ENCODE results near the gene SCUBE1.
A peak's percentile ranks its signal among the peaks of the same experiment; 100 is the strongest.

The SCUBE1 gene

GRCh38 chr22:43169310-43170130 is 173.7 kb downstream of the SCUBE1 start:
- no peak for DNase-seq

GRCh38 chr22:43168471-43169309 is 174.5 kb downstream of the SCUBE1 start:
- DNase-seq: no peak

DNA sequence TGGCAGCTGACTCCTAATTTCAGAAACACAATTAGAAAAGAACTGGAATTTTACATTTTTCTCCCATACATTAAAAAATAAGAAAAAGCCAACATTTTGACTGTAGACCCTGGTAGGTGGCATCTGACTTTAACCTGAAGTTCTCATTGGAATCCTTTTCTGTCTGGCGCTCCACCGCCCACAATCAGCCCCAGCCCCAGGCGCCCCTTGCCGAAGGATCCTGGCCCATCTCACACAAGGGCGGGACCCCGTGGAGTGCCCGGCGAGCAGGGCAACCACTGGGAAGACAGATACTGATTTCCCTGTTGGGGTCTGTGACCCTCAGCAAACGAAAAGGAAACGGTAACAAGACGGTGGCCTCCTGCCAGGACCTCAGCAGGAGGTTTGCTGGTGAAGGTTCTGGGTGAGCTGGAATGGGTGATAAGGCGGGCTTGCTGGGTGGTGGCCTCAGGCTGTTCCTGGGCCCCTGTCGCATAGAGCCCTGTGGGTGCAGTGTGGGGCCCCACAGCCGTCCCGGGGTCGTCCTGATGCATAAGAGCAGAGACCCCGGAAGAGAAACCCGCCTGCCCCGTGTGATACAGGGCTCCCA is 176.1 kb downstream of the SCUBE1 start:
- no peak for DNase-seq

GRCh38 chr22:43166132-43166930 is 176.8 kb downstream of the SCUBE1 start:
- no peak for DNase-seq

- DNase-seq: no peak
These were observed 178.5 kb downstream of the SCUBE1 start for GRCh38 chr22:43164636-43165035.

DNA sequence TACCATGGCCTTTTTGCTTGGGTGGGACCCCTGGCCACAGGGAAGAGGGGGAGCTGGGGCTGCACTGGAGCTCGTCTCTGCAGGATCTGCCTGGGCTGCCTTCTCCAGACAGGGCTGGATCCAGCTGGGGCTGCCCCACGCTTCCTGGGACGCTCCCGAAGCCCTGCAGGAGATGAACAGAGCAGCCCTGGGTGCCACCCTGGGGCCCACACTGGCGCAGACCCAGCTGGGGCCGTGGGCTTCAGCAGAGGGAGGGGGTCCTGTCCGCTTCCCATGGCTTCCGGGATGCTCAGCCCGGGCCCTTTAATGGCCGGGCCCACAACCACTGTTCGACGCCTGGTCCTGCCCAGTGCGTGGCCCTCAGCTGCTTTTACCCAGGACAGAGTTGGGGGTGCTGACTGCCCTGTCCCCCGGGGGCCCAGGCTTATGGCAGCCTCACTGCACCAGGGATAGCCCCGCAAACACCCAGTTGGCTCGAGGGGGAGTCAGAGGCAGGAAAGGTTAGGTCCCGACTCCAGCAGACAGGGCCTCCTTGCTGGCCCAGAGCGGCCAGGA is 179.9 kb downstream of the SCUBE1 start:
- DNase-seq: no peak

GRCh38 chr22:43162412-43163150 is 180.6 kb downstream of the SCUBE1 start:
- no peak for DNase-seq

- no peak for DNase-seq
These were observed 182.6 kb downstream of the SCUBE1 start for GRCh38 chr22:43160497-43161126.

DNA sequence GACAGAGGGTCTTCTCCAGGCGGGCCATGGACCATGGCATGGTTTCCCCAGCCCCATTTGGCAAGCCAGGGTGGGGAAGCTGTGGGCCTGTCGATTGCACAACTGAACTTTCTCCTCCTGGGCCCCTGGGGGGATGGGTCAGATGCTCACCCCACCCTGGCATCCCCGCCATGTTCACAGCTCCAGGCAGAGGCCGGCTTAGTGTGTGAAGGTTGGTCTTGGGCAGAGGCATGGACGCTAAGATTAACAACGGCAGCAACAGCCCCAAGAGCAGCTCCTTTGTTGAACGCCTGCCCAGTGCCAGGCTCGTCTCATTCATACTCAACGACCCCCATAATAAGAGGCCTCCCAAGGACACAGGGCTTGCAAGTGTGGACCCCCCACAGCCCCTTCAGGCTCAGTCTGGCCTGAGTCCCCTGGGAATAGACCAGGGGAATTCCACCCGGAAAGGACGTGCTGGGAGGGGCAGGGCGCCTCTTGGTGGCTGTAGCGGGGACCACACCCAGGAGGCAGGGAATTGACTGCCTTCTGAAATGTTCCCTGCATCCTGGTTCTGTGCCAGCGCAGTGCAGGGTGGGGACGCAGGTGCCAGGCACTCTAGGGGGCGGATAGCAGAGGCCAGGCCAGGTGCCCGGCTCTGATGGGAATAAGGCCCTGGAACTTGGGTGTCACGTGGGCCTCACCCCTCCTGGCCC is 183.5 kb downstream of the SCUBE1 start:
- no peak for DNase-seq

DNA sequence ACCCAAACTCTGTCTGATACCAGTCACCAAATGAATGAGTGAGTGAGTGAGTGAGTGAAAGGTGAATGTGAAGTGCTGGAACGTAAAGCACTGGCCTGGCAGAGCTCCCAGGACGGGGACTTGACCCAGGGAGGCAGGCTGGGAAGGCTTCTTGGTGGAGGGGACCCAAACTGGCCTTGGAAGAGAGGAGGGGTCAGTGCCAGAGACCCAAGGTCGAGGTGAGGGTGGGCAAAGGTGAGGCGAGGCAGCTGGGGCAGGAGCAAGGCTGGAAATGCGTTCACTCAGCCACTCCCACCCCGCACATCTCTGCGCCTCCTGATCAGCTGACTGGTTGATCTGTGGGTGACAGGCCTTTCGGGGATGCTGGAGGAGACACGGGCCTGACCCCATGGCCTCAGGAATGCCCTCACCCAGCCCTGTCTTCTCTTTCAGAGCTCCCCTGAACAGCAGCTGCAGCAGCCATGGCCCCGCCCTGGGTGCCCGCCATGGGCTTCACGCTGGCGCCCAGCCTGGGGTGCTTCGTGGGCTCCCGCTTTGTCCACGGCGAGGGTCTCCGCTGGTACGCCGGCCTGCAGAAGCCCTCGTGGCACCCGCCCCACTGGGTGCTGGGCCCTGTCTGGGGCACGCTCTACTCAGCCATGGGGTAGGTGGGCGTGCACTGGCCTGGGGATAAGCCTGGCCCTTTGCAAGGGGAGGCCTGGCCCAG is 184.2 kb downstream of the SCUBE1 start:
- no peak for DNase-seq

- no peak for DNase-seq
These were observed 185.2 kb downstream of the SCUBE1 start for GRCh38 chr22:43157874-43158546.

DNA sequence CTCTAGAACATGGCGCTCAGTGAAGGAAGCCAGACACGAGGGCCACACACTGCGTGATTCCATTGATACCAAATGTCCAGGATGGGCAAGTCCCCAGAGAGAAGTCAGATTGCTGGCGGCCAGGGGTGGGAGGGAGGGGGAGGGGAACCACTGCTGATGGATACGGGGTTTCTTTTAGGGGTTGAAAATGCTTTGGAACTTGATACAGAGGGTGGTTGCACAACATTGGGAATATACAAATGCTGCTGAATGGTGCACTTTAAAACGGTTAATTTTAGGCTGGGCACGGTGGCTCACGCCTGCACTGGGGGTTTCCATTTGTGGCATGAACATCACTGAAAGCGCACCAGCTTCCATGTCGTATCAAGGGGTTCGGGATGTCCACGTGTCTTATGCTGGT is 186.8 kb downstream of the SCUBE1 start:
- DNase-seq: no peak

DNA sequence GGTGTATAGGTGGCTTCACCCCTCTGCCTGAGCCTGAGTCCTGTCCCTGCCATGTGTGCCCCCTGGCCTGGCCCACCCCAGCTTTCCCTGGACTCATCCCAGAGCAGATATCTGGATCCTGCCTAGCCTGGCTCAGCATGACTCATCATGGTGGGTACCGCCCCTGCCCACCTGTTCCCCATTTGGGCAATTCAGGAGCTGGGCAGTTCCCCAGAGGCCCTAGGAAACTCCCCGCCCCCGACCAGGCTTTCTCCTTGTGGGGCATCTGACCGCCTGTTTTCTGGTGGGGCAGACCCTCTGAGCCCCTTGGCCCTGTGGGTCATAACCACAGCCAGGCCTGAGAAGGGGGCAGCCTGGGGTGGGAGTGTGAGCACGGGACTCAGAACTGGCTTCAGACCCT is 187.4 kb downstream of the SCUBE1 start:
- DNase-seq: no peak

GRCh38 chr22:43154887-43155536 is 188.2 kb downstream of the SCUBE1 start:
- DNase-seq: no peak

DNA sequence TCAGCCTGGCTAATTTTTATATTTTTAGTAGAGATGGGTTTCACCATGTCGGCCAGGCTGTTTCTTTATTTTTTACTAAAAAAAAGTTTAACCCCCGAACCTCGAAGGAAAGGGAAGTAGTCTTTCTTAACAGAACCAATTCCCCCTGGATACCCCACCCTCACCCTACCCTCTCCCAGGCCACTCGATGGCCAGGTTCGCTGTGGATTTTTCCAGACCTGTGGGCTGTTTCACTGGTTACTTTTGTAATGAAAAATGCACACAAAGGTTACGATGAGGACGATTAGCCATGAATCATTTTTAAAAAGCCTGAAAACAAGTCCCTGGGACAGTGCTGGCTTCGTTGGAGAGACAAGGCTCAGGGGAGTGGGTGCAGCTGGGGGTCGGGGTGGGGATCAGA is 189.3 kb downstream of the SCUBE1 start:
- no peak for DNase-seq

GRCh38 chr22:43152357-43153071 is 190.7 kb downstream of the SCUBE1 start:
- DNase-seq: peak in 1 of 2 donors; percentile 30

DNA sequence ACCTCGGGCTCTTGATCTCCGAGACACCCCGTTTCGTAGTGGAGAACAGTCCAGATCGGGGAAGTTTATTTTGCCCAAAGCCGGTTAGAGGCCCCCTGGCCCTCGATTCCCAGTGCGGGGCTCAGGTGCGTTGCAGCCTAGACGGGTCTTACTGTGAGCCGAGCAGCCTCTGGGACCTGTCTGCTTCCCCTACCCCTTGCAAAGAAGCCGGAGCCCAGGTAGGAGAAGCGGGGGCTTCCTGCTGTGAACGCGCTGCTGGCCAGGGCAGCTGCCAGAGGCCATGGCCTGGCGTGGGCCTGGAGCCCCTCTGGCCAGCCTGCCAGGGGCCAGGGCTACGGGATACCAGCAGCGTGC is 191.2 kb downstream of the SCUBE1 start:
- no peak for DNase-seq

Data from bone marrow (tissue), 2 donors.